Nephron (organoid): ENCODE results near the gene GNB5.

ENCODE experiments used
- H3K27ac Mint-ChIP-seq, 3 experiments: 2 replicates each; pipeline ENCODE4 v1.8.0; 2020; ENCODE audit warnings: mixed read lengths in 3 of 3, mild to moderate bottlenecking in 2 of 3, moderate library complexity in 1 of 3
- H3K27me3 Mint-ChIP-seq: 2 replicates; pipeline ENCODE4 v1.8.0; 2021; ENCODE audit warnings: low read depth, mild to moderate bottlenecking, moderate library complexity, mixed read lengths
- H3K36me3 Mint-ChIP-seq: 2 replicates; pipeline ENCODE4 v1.8.0; 2020; ENCODE audit warnings: low read depth, mixed read lengths
- H3K4me1 Mint-ChIP-seq: 2 replicates; pipeline ENCODE4 v1.8.0; 2020; ENCODE audit warnings: mixed read lengths
- H3K4me3 Mint-ChIP-seq, 3 experiments: 2 replicates each; pipeline ENCODE4 v1.8.0; 2020; ENCODE audit warnings: mild to moderate bottlenecking in 3 of 3, mixed read lengths in 3 of 3, moderate library complexity in 2 of 3
- H3K9me3 Mint-ChIP-seq: 2 replicates; pipeline ENCODE4 v1.8.0; 2020; ENCODE audit warnings: mixed read lengths
- TF ChIP-seq, protein P1 (sequence below), 3 experiments: fragments of 200-600 bp; sonication (generic); IDR thresholded peaks; one replicate each; pipeline ENCODE4 v1.5.0; 2021; ENCODE audit warnings: antibody characterized with exemption in 3 of 3; ENCODE audit not compliant: unreplicated experiment in 3 of 3

GNB5 gene

DNA sequence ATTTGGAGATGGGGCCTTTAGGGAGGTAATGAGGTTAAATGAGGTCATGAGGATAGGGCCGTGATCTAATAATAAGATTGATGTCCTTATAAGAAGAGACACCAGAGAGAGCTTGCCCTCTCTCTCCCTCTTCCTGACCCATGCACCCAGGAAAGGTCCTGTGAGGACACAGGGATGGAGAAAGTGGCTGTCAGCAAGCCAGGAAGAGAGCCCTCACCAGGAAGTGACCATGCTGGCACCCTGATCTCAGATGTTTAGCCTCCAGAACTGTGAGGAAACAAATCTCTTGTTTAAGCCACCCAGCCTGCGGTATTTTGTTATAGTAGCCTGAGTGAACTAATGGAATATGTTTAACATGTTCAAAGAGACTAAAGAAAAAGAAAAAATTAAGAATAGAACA is 15.3 kb upstream of the GNB5 start:
- Mint-ChIP-seq H3K4me3 (no peak overlapping the region), H3K27me3 (no peaks in the 10 kb centered on the region), H3K36me3 (peaks cover 4% of the 10 kb centered on the region), H3K27ac (no peak overlapping the region), H3K4me1 (no peaks in the 10 kb centered on the region), H3K9me3 (no peaks in the 10 kb centered on the region)
- TF ChIP-seq, protein P1, sequence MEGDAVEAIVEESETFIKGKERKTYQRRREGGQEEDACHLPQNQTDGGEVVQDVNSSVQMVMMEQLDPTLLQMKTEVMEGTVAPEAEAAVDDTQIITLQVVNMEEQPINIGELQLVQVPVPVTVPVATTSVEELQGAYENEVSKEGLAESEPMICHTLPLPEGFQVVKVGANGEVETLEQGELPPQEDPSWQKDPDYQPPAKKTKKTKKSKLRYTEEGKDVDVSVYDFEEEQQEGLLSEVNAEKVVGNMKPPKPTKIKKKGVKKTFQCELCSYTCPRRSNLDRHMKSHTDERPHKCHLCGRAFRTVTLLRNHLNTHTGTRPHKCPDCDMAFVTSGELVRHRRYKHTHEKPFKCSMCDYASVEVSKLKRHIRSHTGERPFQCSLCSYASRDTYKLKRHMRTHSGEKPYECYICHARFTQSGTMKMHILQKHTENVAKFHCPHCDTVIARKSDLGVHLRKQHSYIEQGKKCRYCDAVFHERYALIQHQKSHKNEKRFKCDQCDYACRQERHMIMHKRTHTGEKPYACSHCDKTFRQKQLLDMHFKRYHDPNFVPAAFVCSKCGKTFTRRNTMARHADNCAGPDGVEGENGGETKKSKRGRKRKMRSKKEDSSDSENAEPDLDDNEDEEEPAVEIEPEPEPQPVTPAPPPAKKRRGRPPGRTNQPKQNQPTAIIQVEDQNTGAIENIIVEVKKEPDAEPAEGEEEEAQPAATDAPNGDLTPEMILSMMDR (IDR thresholded peaks at IDR 0.05; ENCODE audit: unreplicated experiment in 3 of 3): no peak

DNA sequence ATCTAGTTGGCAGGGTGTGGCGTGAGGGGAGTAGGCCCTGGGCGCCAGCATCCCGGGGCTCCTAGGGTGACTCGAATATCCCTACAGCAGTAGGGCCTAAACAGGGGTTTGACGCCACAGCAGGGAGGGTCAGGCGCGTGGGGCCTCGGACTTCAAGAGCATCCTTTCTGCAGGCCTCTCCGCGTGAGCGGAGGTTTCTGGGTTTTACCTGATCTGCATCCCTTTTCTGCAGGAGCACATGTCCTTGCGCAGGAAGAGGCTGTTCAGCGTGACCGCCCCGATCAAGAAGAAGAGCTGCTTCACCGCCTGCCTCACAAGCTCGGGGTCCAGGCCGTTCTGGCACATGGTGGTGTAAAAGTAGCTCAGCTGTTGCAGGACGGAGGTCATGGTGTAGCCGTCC is 13.5 kb upstream of the GNB5 start:
- H3K4me1 Mint-ChIP-seq: no peaks in the 10 kb centered on the region
- TF ChIP-seq, protein P1 (IDR thresholded peaks at IDR 0.05; ENCODE audit: unreplicated experiment in 3 of 3): no peak
- peaks cover 4% of the 10 kb centered on the region for H3K36me3 Mint-ChIP-seq
- H3K4me3 Mint-ChIP-seq: no peak overlapping the region
- H3K9me3 Mint-ChIP-seq: no peaks in the 10 kb centered on the region
- H3K27me3 Mint-ChIP-seq: no peaks in the 10 kb centered on the region
- no peak overlapping the region for H3K27ac Mint-ChIP-seq

DNA sequence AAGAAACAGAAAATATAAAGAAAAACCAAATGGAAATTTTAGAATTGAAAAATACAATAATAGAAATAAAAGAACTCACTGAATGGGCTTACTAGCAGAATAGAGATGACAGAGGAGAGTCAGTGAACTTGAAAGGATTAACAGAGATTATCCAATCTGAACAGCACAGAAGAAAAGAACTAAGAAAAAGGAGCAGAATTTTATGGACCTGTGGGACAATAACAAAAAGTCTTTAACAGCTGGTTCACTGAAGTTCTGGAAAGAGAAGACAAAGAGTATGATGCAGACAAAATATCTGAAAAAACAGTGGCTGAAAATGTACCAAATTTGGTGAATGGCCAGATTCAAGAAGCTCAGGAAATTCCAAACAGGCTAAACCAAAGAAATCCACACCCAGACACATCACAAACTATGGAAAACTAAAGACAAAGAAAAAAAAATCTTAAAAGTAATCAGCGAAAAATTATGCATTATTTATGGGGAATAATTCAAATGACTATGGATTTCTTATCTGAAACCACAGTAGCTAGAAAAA is 9.7 kb upstream of the GNB5 start:
- Mint-ChIP-seq H3K36me3 (no peaks in the 10 kb centered on the region), H3K27me3 (peaks cover 4% of the 10 kb centered on the region), H3K9me3 (no peaks in the 10 kb centered on the region), H3K4me1 (no peaks in the 10 kb centered on the region), H3K4me3 (no peak overlapping the region), H3K27ac (no peak overlapping the region)
- TF ChIP-seq, protein P1 (IDR thresholded peaks at IDR 0.05; ENCODE audit: unreplicated experiment in 3 of 3): no peak

DNA sequence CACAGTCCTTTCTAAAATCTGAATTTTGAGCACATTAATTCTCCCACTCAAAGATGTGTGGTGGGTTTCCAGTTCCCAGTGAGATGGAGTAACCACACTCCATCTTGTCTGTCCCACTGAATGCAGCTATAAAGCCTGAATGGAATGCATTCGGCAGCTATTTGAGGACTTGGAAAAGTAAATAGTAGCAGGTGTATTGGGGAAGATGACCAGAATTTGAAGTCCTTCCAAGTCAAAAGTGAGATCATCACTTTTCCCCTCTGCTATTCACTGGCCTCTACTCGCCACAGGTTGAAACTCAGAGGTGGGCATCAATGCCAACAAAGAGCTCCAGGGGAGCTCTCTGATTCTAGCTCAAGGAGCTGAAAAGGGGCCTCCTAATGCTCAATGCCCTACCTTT is 8.1 kb upstream of the GNB5 start:
- Mint-ChIP-seq H3K4me1 (no peaks in the 10 kb centered on the region), H3K36me3 (no peaks in the 10 kb centered on the region), H3K9me3 (no peaks in the 10 kb centered on the region), H3K27me3 (peaks cover 4% of the 10 kb centered on the region), H3K4me3 (no peak overlapping the region), H3K27ac (no peak overlapping the region)
- TF ChIP-seq, protein P1 (IDR thresholded peaks at IDR 0.05; ENCODE audit: unreplicated experiment in 3 of 3): no peak

DNA sequence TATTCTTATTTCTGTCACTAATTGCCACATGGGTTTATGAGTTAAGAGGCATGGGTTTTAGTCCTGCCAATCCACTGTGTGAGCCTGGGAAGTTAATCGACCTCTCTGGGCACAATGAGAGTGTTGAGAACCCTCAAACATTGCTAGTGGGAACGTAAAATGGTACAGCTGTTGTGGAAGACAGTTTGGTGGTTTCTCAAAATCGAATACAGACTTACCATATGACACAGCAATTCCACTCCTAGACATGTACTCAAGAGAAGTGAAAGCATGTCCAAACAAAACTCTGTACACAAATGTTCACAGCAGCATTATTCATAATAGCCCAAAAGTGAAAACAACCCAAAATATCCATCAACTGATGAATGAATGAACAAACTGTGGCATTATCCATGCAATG is 5.7 kb upstream of the GNB5 start:
- H3K9me3 Mint-ChIP-seq: no peaks in the 10 kb centered on the region
- peaks cover 6% of the 10 kb centered on the region for H3K4me1 Mint-ChIP-seq
- TF ChIP-seq, protein P1 (IDR thresholded peaks at IDR 0.05; ENCODE audit: unreplicated experiment in 3 of 3): no peak
- H3K27ac Mint-ChIP-seq: no peak overlapping the region
- no peak overlapping the region for H3K4me3 Mint-ChIP-seq
- H3K27me3 Mint-ChIP-seq: peaks cover 4% of the 10 kb centered on the region
- H3K36me3 Mint-ChIP-seq: no peaks in the 10 kb centered on the region

DNA sequence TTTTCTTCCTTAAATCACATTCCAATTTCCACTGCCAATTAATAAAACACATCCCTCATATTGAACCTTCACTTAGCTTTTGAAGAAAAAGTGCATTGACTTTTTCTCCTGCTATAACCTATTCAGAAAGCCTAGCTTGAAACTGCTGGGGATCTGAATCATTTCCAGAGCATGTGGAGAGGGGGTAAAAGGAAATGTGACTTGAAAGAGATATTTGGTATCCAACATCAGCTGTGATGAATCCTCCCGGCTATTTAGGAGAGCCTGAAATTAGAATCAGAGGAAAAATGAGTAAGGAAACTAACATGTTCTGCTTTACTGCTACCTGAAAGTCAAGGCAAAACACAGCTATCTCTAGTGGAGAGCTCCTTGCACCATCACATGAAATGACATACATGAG is 2.6 kb upstream of the GNB5 start:
- Mint-ChIP-seq H3K27me3 (peaks cover under 1% of the 10 kb centered on the region), H3K4me1 (peaks cover 6% of the 10 kb centered on the region), H3K9me3 (peaks cover 4% of the 10 kb centered on the region), H3K4me3 (no peak overlapping the region), H3K27ac (no peak overlapping the region), H3K36me3 (no peaks in the 10 kb centered on the region)
- TF ChIP-seq, protein P1 (IDR thresholded peaks at IDR 0.05; ENCODE audit: unreplicated experiment in 3 of 3): no peak
